ENCODE data around the gene VPS72. TPM values are rescaled to one million over a fixed set of nuclear protein-coding genes. Genes with fewer than 3 reads are reported as not detected.

VPS72 gene
- polyA plus RNA-seq, 1 of the 3 experiments (the other 2 are of a cell fraction): 80.2 TPM

DNA sequence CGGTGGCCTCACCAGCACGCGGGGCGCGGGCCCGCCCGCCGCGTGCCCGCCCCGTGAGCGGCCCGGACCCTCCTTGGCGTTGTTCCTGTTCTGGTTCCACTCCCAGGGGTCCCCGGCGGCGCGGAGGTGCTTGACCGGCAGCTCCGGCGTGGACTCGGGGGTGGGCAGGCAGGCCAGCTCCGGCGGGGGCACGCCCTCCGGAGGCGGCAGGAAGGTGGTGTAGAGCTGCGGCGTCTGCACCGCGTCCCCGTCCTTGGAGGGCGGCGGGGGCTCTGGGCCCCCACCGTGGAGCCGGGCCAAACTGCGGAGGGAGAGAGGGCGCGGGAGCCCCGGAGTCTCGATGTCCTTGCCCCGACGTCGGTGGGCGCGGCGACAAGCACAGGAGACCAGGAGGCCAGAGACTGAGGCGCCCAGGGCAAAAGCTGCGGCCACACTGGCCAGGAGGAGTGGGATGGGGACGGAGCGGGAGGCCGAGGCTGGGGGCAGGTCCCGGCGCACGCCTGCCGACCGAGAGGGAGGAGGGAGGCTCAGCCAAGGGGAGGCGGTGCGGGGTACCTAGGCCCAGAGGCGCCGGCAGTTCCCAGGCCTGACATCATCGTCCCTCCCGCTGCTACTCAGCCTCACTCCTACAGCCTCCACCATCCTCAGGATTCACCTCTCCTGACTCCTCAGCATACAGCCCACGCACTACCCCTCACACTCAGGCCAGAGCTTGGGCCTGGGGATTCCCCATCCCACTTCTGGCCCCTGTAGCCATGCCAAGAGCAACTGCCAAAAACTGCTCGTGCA, 56.8 kb downstream of the VPS72 start:
- no peak overlapping the region for H3K9ac ChIP-seq
- no peaks in the 10 kb centered on the region for H3K4me1 ChIP-seq (ENCODE audit: control insufficient read depth in 1 of 2, insufficient read depth in 2 of 2, low read depth in 1 of 2, low read length in 1 of 2)
- no peaks in the 10 kb centered on the region for H4K20me1 ChIP-seq (ENCODE audit: insufficient read depth)
- H3K36me3 ChIP-seq (replicated peaks in 1 of 2; ENCODE audit: control insufficient read depth in 1 of 2, insufficient read depth in 2 of 2, low read length in 1 of 2): no peaks in the 10 kb centered on the region
- WGBS (ENCODE audit: low lambda C conversion rate): 94% methylated on average over 31 of the region's 65 CpGs
- H2AFZ ChIP-seq (ENCODE audit: low read depth): no peak overlapping the region
- no peak for TF ChIP-seq EZH2phosphoT487 (IDR thresholded peaks at IDR 0.05; ENCODE audit: borderline replicate concordance, low read depth)
- TF ChIP-seq IRF3 (IDR thresholded peaks at IDR 0.05; ENCODE audit: low read depth, low read length): no peak
- no peak for TF ChIP-seq MEF2A (IDR thresholded peaks at IDR 0.05; ENCODE audit: borderline replicate concordance, low read depth)
- no peak for TF ChIP-seq REST (IDR thresholded peaks at IDR 0.05; ENCODE audit: low read depth, low read length)
- H3K9me2 ChIP-seq: no peaks in the 10 kb centered on the region
- H3F3A ChIP-seq (replicated peaks; ENCODE audit: insufficient read depth): peaks cover 13% of the 10 kb centered on the region
- no peak overlapping the region for H3K4me2 ChIP-seq
- H3K79me2 ChIP-seq (ENCODE audit: insufficient read depth): no peaks in the 10 kb centered on the region
- no peaks in the 10 kb centered on the region for H3K9me3 ChIP-seq
- no peak overlapping the region for H3K4me3 ChIP-seq (ENCODE audit: low read depth in 2 of 2, low read length in 1 of 2)
- no peak overlapping the region for H3K27ac ChIP-seq (ENCODE audit: low read depth in 2 of 2, low read length in 1 of 2)
- CTCF ChIA-PET: no interaction called here
- no peaks in the 10 kb centered on the region for H3K27me3 ChIP-seq (ENCODE audit: insufficient read depth)
- peak; percentile 18 for DNase-seq
- POLR2A ChIA-PET: no interaction called here

DNA sequence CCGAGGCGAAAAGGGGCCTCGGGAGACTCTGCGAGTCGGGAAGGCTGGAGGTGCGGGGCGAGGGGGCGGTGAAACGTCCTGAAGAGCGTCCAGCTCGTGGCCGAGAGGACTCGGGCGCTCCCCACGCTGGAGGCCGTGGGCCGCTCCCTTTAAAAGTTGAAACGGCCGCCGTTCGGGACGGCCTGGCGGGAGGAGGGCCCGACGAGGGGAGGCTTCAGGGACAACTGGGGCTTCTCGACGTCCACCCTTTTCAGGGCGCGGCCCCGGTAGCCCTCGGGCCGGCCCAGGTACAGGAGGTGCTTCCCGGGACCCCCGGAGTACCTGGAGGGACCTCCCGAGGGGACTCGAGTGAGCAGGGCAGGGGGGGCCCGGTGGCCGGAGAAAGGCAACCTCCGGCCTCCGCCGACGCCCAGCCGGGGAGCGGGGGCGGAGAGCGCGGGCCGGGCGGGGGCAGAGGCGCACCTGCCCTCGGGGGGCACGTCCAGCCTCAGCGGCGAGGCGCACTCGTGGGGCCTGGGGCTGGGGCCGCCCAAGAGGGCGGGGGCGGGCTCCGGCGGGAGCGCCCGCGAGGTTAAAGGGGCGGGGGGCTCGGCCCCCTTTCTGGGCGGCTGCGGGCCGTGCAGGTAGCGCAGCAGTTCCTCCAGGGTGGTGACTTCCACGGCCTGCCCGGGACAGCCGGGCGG, 57.5 kb downstream of the VPS72 start:
- no peaks in the 10 kb centered on the region for H3K27me3 ChIP-seq (ENCODE audit: insufficient read depth)
- no peaks in the 10 kb centered on the region for H3K79me2 ChIP-seq (ENCODE audit: insufficient read depth)
- H3K4me1 ChIP-seq (ENCODE audit: control insufficient read depth in 1 of 2, insufficient read depth in 2 of 2, low read depth in 1 of 2, low read length in 1 of 2): no peaks in the 10 kb centered on the region
- peak; percentile 37 for DNase-seq
- no peaks in the 10 kb centered on the region for H3K9me3 ChIP-seq
- H3F3A ChIP-seq (replicated peaks; ENCODE audit: insufficient read depth): peaks cover 13% of the 10 kb centered on the region
- ChIA-PET CTCF (no interaction called here), POLR2A (no interaction called here)
- no peaks in the 10 kb centered on the region for H3K9me2 ChIP-seq
- 96% methylated on average over 34 of the region's 74 CpGs for WGBS (ENCODE audit: low lambda C conversion rate)
- H3K27ac ChIP-seq (ENCODE audit: low read depth in 2 of 2, low read length in 1 of 2): no peak overlapping the region
- H4K20me1 ChIP-seq (ENCODE audit: insufficient read depth): no peaks in the 10 kb centered on the region
- H2AFZ ChIP-seq (ENCODE audit: low read depth): no peak overlapping the region
- H3K4me3 ChIP-seq (ENCODE audit: low read depth in 2 of 2, low read length in 1 of 2): no peak overlapping the region
- H3K9ac ChIP-seq: no peak overlapping the region
- H3K4me2 ChIP-seq: no peak overlapping the region
- H3K36me3 ChIP-seq (replicated peaks in 1 of 2; ENCODE audit: control insufficient read depth in 1 of 2, insufficient read depth in 2 of 2, low read length in 1 of 2): no peaks in the 10 kb centered on the region
- TF ChIP-seq RFX5 (IDR thresholded peaks at IDR 0.05; ENCODE audit: low read length) (no peak), TCF12 (IDR thresholded peaks at IDR 0.05) (no peak), POLR2AphosphoS5 (IDR thresholded peaks at IDR 0.05; ENCODE audit: low read depth, low read length) (no peak), GABPA (IDR thresholded peaks at IDR 0.05; ENCODE audit: low read depth) (no peak), TAF1 (IDR thresholded peaks at IDR 0.05; ENCODE audit: borderline replicate concordance, low read depth, low read length) (no peak), EP300 (IDR thresholded peaks at IDR 0.05; ENCODE audit: borderline replicate concordance in 1 of 2, low read depth in 1 of 2, low read length in 1 of 2) (no peak), ZBTB33 (IDR thresholded peaks at IDR 0.05; ENCODE audit: borderline replicate concordance, low read depth) (no peak), EZH2phosphoT487 (IDR thresholded peaks at IDR 0.05; ENCODE audit: borderline replicate concordance, low read depth) (no peak), SMC3 (IDR thresholded peaks at IDR 0.05; ENCODE audit: low read depth, low read length) (no peak), CTCF (IDR thresholded peaks at IDR 0.05) (no peak)
- TF ChIP-seq, protein P1, sequence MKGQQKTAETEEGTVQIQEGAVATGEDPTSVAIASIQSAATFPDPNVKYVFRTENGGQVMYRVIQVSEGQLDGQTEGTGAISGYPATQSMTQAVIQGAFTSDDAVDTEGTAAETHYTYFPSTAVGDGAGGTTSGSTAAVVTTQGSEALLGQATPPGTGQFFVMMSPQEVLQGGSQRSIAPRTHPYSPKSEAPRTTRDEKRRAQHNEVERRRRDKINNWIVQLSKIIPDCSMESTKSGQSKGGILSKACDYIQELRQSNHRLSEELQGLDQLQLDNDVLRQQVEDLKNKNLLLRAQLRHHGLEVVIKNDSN (IDR thresholded peaks at IDR 0.05; ENCODE audit: borderline replicate concordance, low read depth): no peak

Measured in SK-N-SH (cell line).